Dermis blood vessel endothelial cell (primary cell): Measurements from ENCODE around the gene ZBTB37. TPM values are rescaled to one million over a fixed set of nuclear protein-coding genes. Genes with fewer than 3 reads are reported as not detected.
"Not testable (repeated sequence)": the region's sequence is repeated elsewhere in the genome, so short reads cannot be mapped to it uniquely, and the experiment has no call there.

Experiments
- DNase-seq: peaks from one replicate; pipeline ENCODE4 v3.0.0; 2010
- total RNA-seq: library from RNA; depleted of rRNA; stranded (reverse); fragments of >200 nt; gene quantifications from 2 replicates; pipeline ENCODE4 v1.2.3, GENCODE V29; 2014

Gene ZBTB37
- total RNA-seq: 5.5 and 6.0 TPM in 2 replicates

GRCh38 chr1:173868266-173869020, at the start of gene ZBTB37:
Gene ZBTB37 (plus strand): TSS chr1:173868380. CDS start chr1:173870226, 1,846 bp downstream.
- DNase-seq: peak; percentile 71

GRCh38 chr1:173818459-173818858, 49.7 kb upstream of the ZBTB37 start:
- DNase-seq: no peak

- DNase-seq: no peak
Observed at GRCh38 chr1:173821680-173822079, 46.5 kb upstream of the ZBTB37 start.

GRCh38 chr1:173823781-173824314, 44.3 kb upstream of the ZBTB37 start:
- DNase-seq: no peak

GRCh38 chr1:173824315-173825081, 43.7 kb upstream of the ZBTB37 start, which contains the start of the genes CENPL and DARS2:
Gene CENPL (minus strand): TSS chr1:173824883. CDS start chr1:173811299, 13,584 bp downstream.
Gene DARS2 (plus strand): TSS chr1:173824673. CDS start chr1:173825230, 557 bp downstream.
- peak; percentile 99 for DNase-seq

- peak; percentile 8 for DNase-seq
Observed at GRCh38 chr1:173827611-173828010, 40.6 kb upstream of the ZBTB37 start.

GRCh38 chr1:173832748-173833147, 35.4 kb upstream of the ZBTB37 start:
- DNase-seq: no peak

GRCh38 chr1:173852105-173852504, 16.1 kb upstream of the ZBTB37 start:
- no peak for DNase-seq

GRCh38 chr1:173853074-173853473, 15.1 kb upstream of the ZBTB37 start:
- peak; percentile 96 for DNase-seq

GRCh38 chr1:173856014-173856413, 12.2 kb upstream of the ZBTB37 start:
- DNase-seq: no peak

GRCh38 chr1:173856903-173857302, 11.3 kb upstream of the ZBTB37 start:
- peak; percentile 74 for DNase-seq

- no peak for DNase-seq
Observed at GRCh38 chr1:173857363-173857917, 10.7 kb upstream of the ZBTB37 start.

GRCh38 chr1:173859547-173859946, 8.6 kb upstream of the ZBTB37 start:
- not testable (repeated sequence) for DNase-seq

GRCh38 chr1:173860065-173860464, 8.1 kb upstream of the ZBTB37 start:
- DNase-seq: no peak

GRCh38 chr1:173861731-173862145, 6.4 kb upstream of the ZBTB37 start:
- DNase-seq: no peak

GRCh38 chr1:173862146-173862768, 5.9 kb upstream of the ZBTB37 start:
- not testable (repeated sequence) for DNase-seq

GRCh38 chr1:173862769-173863223, 5.4 kb upstream of the ZBTB37 start:
- DNase-seq: no peak

- DNase-seq: no peak
Observed at GRCh38 chr1:173863224-173864161, 4.7 kb upstream of the ZBTB37 start.

- DNase-seq: no peak
Observed at GRCh38 chr1:173864179-173864867, 3.9 kb upstream of the ZBTB37 start.

- DNase-seq: no peak
Observed at GRCh38 chr1:173865468-173866164, 2.6 kb upstream of the ZBTB37 start.
